Measurements from ENCODE around the gene MALL.
"Not testable (repeated sequence)": the region's sequence is repeated elsewhere in the genome, so short reads cannot be mapped to it uniquely, and the experiment has no call there.

Gene MALL

DNA sequence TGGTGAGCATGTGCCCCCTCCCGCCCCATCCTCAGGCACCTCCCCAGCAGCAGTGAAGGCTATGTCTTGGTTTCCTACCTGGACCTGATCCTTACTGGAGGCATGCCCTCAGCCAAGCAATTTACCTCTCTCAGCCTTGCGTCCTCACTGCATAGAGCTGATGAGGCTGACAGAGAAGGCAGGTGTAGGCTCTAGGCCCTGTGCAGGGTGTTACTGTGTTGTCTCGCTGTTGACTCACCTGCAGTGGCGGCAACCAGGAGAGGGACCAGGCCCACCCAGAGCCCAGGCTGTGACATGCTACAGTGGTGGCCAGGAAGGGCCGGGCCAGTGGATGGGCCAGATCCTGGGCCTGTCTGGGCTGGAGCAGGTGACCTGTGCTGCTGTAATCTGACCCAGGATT lies 65.9 kb downstream of the MALL start:
- not testable (repeated sequence) for DNase-seq

DNA sequence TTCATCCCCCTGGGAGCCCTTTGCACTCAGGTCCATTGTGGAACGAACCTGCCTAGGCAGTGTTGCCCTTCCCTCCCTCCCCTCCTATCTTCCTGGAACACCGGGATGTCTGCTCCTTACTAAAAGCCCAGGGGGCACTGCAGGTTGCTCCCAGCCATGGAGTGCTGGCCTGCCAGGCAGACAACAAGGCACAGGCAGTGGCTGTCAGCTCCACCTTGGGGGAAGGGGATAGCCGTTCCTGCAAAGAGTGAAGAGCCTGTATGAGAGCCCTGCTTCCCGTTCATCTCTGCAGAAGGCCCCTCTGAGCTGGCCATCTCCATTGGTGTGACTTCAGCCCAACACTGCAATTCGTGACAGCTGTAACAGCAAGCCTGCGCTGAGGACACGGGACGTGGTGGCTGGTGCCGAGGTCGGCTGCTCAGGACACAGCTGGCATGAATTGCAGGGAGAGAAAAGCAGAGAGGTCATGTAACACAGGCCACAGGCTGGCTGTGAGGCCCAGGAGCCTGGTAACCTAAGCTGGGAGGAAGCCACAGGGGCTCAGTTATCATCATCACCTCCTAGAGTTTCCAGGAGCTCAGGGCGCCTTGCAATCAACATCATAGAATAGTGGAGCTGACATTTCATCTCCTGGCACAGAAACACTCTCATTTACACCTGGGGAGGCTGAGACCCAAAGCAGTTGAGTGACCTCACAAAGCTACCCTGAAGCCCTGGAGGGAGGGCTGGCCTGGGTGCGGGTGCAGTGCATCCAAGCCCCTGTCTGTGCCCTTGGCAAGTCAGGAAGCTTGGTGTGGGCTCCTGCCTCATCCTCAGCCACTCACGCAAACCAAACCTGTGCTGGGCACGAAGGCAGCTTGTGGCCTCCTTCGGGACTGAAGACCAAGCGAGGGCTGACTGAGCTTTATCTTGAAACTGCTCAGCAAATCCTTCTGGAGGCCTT lies 67.1 kb downstream of the MALL start:
- DNase-seq: not testable (repeated sequence)

DNA sequence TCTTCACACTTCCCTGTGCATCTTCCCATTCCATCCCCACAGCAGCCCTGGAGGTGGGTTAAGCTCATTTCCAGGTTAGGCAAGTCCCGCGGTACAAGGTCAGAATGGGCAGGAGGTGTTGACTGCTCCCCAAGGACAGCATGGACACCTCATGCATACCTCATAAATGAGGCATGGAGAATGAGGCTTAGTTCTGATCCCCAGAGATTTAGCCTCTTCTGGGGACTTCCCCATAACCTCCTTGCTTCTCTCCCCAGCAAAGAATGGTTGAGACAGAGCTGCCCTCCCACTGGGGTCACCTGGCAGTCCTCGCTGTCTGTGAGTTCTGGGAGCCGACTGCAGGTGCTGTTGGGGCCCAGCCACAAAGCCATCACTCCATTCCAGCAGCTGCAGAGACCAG lies 68.4 kb downstream of the MALL start:
- DNase-seq: not testable (repeated sequence)

DNA sequence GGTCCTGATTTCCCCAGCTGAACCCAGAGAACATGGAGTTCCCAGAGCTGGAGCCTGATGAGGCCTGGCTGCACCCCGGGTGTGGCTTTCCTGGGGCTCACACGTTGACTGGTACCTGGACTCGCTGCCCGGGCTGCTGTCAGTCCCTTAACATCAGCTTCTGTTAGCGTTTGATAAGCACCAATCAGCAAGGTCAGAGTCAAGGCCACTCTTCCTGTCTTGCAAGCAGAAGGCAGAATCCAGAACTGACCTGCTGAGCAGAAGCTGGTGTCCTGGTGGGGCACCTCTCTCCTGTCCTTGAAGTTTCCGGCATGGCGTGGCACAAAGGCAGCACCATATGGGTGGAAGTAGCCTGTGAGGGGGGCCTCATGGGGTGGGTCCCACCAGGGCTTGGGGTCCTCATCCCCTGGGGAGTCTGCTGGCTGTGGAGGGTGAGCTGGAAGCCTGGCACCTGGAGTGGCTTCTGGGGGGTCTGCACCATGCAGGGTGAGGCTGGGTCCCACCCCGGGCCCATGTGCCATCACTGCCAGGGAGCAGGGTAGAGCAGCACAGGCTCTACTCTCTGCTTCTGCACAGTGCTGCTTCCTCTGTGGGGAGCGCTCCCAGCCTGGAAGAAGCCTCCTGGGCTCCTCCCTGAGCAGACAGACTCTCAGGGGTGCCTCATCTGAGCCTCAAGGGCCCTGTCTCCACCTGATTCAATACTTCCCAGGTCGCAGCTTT lies 73.5 kb downstream of the MALL start:
- not testable (repeated sequence) for DNase-seq

DNA sequence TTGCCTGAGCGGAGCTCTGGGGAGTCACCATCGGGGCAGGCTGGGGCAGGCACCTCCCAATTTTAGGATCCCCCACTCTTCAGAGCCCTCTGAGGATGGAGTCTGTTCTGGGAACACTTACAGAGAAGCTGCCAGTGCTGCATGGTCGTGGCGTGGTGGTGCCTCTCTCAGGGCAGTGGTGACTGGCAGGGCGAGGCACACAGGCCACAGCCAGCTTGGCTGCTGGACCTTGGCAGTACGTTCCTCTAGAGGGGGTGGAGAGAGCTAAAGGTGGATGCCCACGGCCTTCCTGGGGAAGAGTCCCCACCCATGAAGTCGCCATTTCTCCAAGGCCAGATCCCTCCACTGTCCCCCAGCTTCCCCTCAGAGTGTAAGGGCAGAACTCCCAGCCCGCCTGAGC lies 78.3 kb downstream of the MALL start:
- not testable (repeated sequence) for DNase-seq

DNA sequence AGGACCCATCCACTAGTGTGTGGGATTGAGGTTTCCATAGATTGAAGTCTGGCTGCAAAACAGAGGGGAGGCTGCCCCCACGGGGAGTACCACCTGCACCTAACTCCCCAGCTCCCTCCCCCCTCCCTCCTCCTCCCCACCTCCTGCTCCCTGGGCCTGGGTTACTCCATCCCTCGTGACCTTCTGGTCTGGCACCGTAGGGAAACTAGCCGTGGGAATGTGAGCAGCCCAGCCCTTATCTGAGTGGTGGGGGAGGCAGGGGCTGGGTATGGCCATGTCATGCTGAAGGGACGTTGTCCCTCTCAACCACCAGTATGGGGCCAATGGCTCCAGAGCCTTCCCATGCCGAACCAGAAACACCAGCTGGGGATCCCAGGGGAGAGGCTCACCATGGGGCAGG lies 80.2 kb downstream of the MALL start:
- DNase-seq: not testable (repeated sequence)

DNA sequence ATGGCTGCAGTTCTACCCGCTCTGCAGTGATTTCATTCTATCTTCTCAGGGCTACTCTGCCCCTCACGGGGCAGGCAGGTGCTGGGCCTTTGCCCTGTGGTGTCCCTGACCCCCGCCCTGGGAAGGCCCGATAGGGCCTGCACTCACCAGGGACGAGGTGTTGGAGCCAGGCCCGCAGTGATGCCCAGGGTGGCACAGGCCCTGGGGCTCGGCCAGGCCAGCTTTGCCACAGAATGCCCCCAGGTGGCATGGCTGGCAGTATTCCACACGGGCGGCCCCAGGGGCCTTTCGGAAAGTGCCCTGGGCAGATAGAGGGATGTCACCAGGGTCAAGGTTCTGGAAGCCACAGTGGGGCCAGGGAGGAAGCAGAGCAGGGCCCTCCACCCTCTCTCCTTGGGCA lies 80.7 kb downstream of the MALL start:
- not testable (repeated sequence) for DNase-seq
